Epithelial cell of proximal tubule (primary cell): ENCODE measurements around the gene NIPAL4. TPM values are rescaled to one million over a fixed set of nuclear protein-coding genes. Genes with fewer than 3 reads are reported as not detected.
A peak's percentile ranks its signal among the peaks of the same experiment; 100 is the strongest.

ENCODE experiments used
- DNase-seq: peaks from one replicate; pipeline ENCODE4 v3.0.0-alpha.2; 2011; ENCODE audit warnings: low read depth
- H3K4me3 ChIP-seq: 2 replicates; pipeline ENCODE4 v1.5.1; 2011; ENCODE audit warnings: low read depth, mild to moderate bottlenecking, low read length
- CTCF ChIP-seq: conservative IDR thresholded peaks from 2 replicates; pipeline ENCODE4 v1.5.1; 2012; ENCODE audit warnings: low read depth, mild to moderate bottlenecking, low read length
- total RNA-seq: library from RNA; depleted of rRNA; stranded (reverse); fragments of >200 nt; gene quantifications from 2 replicates; pipeline ENCODE4 v1.2.3, GENCODE V29; 2015

Gene NIPAL4
- total RNA-seq, 1 donor from 2014 or later, result 2.4 TPM

- H3K4me3 ChIP-seq, result no peak overlapping the region
- no peak for DNase-seq
- TF ChIP-seq CTCF, result no peak
Observed at GRCh38 chr5:157451806-157452205, 8.2 kb upstream of the NIPAL4 start.

GRCh38 chr5:157454273-157454672, 5.7 kb upstream of the NIPAL4 start:
- no peak for TF ChIP-seq CTCF
- H3K4me3 ChIP-seq, result no peak overlapping the region

GRCh38 chr5:157455057-157455456, 5.0 kb upstream of the NIPAL4 start:
- H3K4me3 ChIP-seq, result no peak overlapping the region
- DNase-seq, result no peak
- no peak for TF ChIP-seq CTCF

More at GRCh38 chr5:157454273-157454672, 5.7 kb upstream of the NIPAL4 start:
- DNase-seq, result no peak

GRCh38 chr5:157456301-157456700, 3.7 kb upstream of the NIPAL4 start:
- no peak overlapping the region for H3K4me3 ChIP-seq
- TF ChIP-seq CTCF, result no peak
- no peak for DNase-seq

GRCh38 chr5:157457391-157457790, 2.6 kb upstream of the NIPAL4 start:
- TF ChIP-seq CTCF, result no peak
- no peak overlapping the region for H3K4me3 ChIP-seq
- DNase-seq, result no peak

GRCh38 chr5:157458835-157459234, 1.2 kb upstream of the NIPAL4 start:
- no peak for TF ChIP-seq CTCF
- no peak overlapping the region for H3K4me3 ChIP-seq
- DNase-seq, result no peak

GRCh38 chr5:157460921-157461792, 1.1 kb downstream of the NIPAL4 start:
- H3K4me3 ChIP-seq, result peak overlapping the region; percentile 61
- TF ChIP-seq CTCF, result no peak
- DNase-seq, result no peak
